H4 (cell line): ENCODE data around the gene MRPL49. TPM values are rescaled to one million over a fixed set of nuclear protein-coding genes. Genes with fewer than 3 reads are reported as not detected.

Experiments
- DNase-seq: peaks from one replicate; pipeline ENCODE4 v3.0.0-alpha.2; 2015; ENCODE audit warnings: low spot score
- total RNA-seq: library from RNA; depleted of rRNA; stranded (reverse); fragments of >200 nt; shearing (Covaris generic); gene quantifications from 2 replicates; pipeline ENCODE4 v1.2.3, GENCODE V29; 2014; rRNA removed

The MRPL49 gene
- total RNA-seq, result 61.6 and 76.7 TPM in 2 replicates

DNA sequence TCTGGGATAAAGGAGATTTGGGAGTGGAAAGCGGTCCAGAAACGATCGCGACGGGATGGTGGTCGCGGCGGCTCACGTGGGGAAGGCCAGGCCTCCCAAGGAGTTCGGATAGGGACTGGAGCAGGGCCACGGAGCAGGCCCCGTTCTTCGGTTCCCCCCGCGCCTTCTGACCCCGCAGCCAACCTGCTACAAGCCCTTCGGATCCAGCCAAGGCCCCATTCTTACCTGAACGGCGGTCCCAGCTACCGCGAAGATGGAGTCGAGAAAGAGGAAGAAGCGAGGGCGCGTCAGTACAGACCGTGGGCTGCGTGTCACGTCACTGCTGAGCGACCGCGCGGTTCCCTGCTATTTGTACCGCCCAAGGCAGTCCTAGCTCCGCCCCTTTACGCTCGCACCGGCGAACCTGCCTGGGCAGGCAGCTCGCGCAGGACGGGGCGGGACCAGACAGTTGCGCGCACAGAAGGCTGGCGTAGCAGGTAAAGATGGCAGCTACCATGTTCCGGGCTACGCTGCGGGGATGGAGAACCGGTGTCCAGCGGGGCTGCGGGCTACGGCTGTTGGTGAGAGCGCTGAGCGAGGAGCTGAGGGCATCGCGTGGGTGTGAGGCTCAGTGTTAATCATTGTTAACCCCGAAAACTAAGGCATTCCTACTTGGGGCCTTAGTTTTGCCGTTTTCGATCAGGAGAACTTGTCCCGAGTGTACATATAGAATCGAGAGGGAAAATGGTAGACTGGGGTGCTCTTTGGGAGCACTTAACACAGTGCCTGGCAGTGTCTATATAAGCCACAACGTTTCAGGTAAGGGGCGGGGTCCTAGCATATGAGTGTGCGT is at the start of gene MRPL49, which contains the start of gene FAU:
MRPL49 (plus strand) TSS at position 457 of the 832 bp plus-strand sequence; CDS start at position 483, 26 bp downstream.
FAU (minus strand) TSS at position 270 of the 832 bp plus-strand sequence. CDS start 321 bp downstream, outside the sequence.
- DNase-seq, result peak; percentile 98

DNA sequence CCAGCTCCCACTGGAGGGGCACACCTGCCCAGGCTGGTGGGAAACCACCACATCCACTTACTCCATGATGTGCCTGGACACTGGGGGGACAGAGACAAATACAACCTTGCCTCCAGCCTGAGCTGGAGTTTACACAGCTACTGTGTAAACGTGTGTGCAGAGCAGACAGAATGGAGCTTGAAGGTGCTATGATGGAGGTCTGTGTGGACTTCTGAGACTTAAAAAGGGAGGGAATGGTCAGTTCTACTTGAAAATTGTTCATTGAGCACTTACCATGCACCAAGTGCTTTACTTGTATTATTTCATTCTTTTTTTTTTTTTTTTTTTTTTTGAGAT is 49.5 kb upstream of the MRPL49 start:
- no peak for DNase-seq

DNA sequence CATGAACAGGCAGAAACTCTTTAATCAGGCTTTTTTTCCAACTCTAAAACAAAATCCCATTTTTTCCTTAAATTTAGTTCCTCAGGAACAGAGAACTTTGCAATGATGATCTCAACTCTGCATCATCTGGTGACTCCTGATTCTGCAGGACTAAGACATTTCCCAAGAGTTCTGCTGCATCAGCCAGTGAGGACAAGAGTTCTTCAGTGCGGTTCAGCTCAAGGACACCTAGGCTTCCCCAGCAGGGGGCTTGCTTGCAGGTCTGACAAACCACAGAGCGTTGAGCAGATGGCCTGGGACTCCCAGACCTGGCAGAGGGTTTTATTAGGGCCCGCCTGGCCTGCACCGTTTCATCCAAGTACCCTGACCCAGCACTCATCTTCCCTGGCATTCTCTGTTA is 44.7 kb upstream of the MRPL49 start:
- DNase-seq, result no peak

- DNase-seq, result no peak
These were observed 44.0 kb upstream of the MRPL49 start for GRCh38 chr11:65078151-65078550.

DNA sequence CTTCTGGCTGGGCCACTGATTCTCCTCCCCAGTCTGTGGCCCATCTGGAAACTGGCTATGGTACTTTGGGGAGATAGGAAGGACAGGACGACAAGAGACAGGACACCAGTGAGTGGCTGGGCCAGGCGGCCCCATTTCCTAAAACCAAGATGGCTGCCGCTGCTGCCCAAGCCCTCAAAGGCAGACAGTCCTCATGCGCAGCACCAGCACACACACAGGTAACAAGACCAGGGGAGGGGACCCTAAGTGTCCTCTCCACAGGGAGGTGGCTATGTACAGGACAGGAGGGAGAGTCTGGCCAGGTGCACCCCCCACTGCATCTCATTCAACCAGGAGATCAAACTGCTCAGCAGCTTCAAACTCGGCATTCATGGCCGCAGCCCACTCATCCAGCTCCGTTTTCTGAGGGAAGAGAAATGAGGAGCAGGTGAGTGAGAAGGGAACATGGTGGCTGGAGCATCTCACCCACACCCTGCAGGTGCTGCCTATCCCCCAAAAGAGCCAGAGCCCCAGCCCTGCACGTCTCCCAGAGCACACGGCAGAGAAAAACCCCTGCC is 43.3 kb upstream of the MRPL49 start:
- DNase-seq, result no peak

GRCh38 chr11:65083134-65083833 is 38.8 kb upstream of the MRPL49 start:
- no peak for DNase-seq

- DNase-seq, result peak; percentile 94
These were observed 38.1 kb upstream of the MRPL49 start, which contains the start of the genes CDCA5 and ZFPL1 for GRCh38 chr11:65083834-65084597. Gene CDCA5, minus strand, starts transcription at chr11:65084040. Its CDS starts 62 bp downstream, at chr11:65083978. Gene ZFPL1, plus strand, starts transcription at chr11:65084222. Its CDS starts 477 bp downstream, at chr11:65084699.

DNA sequence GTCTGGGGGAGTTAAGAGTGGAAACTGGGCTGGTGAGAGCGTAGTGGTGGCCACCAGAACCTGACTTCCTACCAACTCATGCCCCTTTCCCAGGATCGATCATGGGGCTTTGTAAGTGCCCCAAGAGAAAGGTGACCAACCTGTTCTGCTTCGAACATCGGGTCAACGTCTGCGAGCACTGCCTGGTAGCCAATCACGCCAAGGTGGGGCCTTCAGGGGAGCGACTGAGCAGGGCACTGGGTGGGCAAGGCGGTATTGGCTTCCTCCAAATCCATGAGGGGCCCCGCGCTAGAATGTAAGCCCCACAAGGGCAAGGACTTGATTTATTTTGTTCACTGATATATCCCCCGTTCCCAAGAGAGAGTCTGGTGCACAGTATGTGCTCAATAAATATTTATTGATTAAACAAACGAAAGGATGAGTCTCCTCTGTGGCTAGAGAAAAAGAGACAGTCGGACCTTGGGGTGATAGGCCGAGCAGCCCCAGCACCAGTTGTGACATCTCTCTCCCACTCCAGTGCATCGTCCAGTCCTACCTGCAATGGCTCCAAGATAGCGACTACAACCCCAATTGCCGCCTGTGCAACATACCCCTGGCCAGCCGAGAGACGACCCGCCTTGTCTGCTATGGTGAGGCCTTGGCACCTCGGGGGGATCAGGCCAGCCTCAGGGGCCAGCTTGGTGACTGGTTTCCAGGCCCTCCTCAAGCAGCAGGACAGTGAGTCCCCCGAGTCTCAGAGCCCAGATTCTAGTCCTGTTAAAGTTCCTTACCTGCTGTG is 37.3 kb upstream of the MRPL49 start:
- no peak for DNase-seq

DNA sequence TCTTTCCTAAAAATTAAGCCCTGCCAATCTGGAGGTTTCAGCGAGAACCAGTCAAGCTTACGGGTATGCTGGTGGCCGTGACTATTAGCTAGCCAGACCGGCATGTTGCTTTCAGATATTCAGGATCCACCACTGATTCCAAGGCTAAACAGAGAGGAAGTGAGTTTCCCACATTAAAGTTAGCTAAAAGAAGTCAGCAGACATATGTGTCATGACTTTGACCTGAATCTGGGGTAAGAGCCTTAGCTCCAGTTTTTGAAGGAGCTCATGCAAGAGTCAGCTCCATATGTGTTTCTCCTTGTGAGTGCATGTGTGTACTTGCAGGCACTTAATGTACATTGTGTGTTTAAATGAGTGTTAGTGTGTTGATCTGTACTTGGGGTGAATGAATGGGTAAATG is 36.7 kb upstream of the MRPL49 start:
- DNase-seq, result no peak

DNA sequence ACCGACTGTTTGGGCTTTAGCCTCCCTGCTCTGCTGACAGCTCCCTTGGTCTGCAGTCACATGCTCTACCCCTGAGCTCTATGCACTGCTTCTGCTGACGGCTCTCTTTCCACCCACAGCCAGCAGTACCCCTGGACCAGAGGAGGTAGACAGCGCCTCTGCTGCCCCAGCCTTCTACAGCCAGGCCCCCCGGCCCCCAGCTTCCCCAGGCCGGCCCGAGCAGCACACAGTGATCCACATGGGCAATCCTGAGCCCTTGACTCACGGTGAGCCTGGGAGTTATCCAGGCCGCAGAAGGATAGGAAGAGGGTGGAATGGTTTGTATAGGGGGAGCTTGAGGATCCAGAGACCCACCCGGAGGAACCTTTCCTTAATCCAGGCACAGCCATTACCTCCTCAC is 35.3 kb upstream of the MRPL49 start:
- DNase-seq, result no peak

GRCh38 chr11:65087216-65087615 is 34.9 kb upstream of the MRPL49 start:
- DNase-seq, result no peak

DNA sequence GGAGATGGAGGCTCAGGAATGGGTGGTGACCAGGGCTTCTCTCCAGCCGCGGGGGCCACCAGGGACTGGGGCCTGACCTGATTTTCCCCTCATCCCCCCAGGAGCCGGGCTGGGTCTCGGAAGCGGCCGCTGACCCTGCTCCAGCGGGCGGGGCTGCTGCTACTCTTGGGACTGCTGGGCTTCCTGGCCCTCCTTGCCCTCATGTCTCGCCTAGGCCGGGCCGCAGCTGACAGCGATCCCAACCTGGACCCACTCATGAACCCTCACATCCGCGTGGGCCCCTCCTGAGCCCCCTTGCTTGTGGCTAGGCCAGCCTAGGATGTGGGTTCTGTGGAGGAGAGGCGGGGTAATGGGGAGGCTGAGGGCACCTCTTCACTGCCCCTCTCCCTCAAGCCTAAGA is 34.3 kb upstream of the MRPL49 start:
- no peak for DNase-seq

- no peak for DNase-seq
These were observed 32.5 kb upstream of the MRPL49 start for GRCh38 chr11:65089621-65090020.

DNA sequence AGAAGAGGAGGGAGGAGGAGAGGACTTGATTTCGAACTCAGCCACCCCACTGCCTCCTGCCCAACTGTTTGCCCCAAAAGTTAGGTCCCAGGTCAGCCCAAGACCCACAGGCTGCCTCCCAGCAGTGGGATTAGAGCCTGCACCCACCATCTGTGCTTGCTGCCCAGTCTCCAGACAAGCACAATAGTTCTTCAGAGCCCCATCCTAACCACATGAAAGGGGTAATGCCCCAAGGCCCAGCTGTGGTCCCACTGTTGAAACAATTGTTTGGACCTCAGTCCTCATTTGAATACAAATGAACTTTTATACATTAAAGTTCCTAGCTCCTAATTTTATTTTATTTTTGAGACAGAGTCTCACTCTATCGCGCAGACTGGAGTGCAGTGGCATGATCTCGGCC is 31.5 kb upstream of the MRPL49 start:
- DNase-seq, result no peak

DNA sequence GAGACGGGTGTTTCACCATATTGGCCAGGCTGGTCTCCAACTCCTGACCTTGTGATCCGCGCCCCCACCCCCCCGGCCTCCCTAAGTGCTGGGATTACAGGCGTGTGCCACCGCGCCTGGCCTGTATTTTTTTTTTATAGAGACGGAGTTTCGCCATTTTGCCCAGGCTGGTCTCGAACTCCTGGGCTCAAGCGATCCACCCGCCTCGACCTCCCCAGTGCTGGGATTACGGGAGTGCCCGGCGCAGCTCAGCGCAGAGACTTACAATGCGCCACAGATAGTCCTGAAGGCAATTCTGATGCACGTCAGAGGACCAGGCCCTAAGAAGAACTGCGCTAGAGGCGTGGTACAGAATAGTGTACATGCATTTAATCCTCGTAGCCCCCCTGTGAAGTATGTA is 26.7 kb upstream of the MRPL49 start:
- no peak for DNase-seq

GRCh38 chr11:65095974-65096806 is 25.9 kb upstream of the MRPL49 start, which contains the start of gene VPS51:
Gene VPS51, plus strand, starts transcription at chr11:65096214. Its CDS starts 37 bp downstream, at chr11:65096251.
- DNase-seq, result peak; percentile 83

GRCh38 chr11:65096926-65097325 is 25.2 kb upstream of the MRPL49 start:
- DNase-seq, result no peak

GRCh38 chr11:65100674-65101350 is 21.3 kb upstream of the MRPL49 start:
- DNase-seq, result no peak
